ENCODE measurements around the gene DPEP2NB.
A peak's percentile ranks its signal among the peaks of the same experiment; 100 is the strongest.
"Not testable (repeated sequence)": the region's sequence is repeated elsewhere in the genome, so short reads cannot be mapped to it uniquely, and the experiment has no call there.

DPEP2NB gene

DNA sequence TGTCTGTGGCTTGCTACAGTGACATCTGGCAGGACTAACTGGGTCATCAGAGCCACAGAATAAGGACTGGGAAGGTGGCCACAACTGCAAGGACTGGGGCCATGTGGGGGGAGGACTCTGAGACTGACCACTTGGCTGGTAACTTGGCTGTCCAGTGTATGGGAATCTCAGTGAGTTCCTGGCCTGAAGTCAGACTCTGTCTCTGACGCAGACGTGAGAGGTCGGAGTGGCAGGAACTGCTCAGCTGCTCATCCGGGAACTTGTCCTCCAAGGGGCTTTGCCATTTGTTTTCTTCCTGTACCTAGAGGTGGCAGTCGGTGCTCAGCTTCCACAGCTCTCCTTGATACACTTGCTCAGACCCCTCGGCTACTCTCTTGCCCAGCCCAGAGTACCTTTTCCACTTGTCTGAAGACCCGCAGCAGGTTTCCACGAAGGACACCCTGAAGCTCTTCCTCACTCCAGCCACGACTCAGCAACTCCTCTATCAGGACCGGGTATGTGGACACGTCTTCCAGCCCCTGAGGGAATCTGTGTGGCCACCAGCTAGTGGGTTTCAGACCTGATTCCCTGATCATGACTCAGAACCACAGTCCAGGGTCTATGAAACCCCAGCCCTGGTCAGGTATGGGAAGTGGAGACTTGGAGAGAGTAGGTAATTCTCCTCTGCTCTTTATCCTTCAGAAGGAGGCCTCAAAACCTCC, 28.1 kb downstream of the DPEP2NB start:
- FAIRE-seq (no peak), DNase-seq (ENCODE audit: insufficient read length, low spot score) (no peak)

DNA sequence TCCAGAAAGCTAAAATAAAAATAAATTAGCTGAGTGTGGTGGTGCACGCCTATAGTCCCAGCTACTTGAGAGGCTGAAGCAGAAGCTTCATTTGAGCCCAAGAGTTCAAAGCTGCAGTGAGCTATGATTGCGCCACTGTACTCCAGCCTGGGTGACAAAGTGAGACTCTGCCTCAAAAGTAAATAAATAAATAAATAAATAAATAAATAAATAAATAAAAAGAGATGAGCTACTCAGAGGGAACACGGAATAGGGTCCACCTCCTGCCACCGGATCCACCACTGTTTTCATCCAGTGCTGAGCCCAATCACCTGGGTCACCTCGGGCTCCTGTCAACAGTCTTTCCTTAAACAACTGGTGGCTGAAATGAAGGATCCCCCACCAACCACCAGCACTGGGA, 28.8 kb downstream of the DPEP2NB start:
- DNase-seq (ENCODE audit: insufficient read length, low spot score), result no peak
- FAIRE-seq, result no peak

DNA sequence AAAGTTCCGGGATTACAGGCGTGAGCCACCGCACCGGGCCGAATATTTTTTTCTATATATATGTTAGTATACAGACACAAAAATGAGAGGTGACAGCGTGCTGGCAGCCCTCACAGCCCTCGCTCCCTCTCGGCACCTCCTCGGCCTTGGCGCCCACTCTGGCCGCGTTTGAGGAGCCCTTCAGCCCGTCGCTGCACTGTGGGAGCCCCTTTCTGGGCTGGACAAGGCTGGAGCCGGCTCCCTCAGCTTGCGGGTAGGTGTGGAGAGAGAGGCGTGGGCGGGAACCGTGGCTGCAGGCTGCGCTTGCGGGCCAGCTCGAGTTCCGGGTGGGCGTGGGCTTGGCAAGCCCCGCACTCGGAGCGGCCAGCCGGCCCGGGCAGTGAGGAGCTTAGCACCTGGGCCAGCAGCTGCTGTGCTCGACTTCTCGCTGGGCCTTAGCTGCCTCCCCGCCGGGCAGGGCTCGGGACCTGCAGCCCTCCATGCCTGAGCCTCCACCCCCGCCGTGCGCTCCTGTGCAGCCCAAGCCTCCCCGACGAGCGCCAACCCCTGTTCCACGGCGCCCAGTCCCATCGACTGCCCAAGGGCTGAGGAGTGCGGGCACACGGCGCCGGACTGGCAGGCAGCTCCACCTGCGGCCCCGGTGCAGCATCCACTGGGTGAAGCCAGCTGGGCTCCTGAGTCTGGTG, 33.6 kb downstream of the DPEP2NB start:
- no peak for FAIRE-seq
- no peak for DNase-seq (ENCODE audit: insufficient read length, low spot score)

DNA sequence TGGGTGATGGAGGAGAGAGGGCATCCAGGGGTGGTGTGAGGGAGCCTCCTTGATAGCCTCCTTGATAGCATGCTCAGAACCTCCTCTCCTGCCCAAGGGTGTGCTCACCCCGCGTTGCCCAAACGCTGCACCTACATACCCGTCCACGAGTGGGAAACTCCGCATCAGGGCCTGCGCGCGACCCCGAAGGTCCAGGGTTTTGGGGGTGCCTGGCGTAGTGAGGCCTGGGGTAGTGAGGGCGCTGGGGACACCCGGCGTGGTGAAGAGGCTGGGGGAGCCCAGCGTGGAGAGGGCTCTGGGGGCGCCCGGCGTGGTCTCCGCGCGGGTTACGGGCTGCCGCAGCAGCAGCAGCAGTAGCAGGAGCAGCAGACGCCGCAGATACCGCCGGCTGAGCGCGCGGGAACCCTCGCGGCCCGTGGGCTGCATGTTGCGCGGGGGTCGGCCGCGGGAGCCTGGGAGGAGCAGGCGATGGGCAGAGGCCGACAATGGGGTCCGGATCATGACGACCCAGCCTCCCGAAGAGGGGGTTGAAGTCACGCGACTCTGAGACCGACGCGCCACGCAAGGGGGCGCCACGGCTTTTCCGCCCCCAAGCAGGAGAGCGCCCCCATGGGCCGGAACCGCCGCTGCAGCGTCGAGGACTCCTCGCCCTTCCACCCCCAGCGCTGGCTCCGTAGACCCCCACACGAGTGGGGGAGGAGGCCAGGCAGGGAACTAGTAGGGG, 35.6 kb downstream of the DPEP2NB start, which contains the start of gene DPEP3:
Gene DPEP3, minus strand, starts transcription at position 545 of the 724 bp plus-strand sequence. Its CDS starts 119 bp downstream, at position 426.
- FAIRE-seq (no peak), DNase-seq (ENCODE audit: insufficient read length, low spot score) (no peak)

DNA sequence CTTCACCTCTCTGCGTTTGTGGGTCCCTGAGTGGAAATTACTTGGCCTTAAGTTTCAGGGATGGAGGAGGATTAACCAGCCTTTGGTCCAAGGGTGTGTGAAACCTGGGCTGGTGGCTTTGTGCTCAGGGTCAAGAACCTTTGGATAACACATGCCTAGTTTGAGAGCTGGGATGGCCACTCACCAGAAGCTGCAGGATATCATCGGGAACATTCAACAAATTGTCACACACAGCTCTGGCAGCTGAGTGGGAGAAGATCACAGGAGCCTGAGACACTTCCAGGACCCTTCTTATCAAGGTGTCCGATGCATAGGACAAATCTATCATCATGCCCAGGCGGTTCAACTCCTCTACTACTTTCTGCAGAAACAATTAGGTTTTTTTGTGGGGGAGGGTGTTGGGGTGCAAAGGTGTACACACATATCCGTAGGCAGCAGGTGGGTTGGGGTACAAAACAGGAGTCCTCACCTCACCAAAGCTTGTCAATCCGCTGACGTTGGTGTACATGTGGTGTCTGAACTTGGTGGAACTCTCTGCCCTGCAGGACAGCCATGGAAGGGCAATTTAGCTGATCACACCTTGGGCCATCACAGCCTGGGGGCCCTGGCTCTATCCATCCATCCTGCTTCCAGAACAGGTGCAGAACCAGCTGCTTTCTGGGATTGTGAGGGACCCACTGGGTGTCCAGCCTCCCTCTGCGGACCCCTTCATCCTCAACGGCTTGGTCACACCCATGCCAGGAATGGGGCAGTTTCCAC, 38.1 kb downstream of the DPEP2NB start:
- no peak for FAIRE-seq
- DNase-seq (ENCODE audit: insufficient read length, low spot score), result no peak

DNA sequence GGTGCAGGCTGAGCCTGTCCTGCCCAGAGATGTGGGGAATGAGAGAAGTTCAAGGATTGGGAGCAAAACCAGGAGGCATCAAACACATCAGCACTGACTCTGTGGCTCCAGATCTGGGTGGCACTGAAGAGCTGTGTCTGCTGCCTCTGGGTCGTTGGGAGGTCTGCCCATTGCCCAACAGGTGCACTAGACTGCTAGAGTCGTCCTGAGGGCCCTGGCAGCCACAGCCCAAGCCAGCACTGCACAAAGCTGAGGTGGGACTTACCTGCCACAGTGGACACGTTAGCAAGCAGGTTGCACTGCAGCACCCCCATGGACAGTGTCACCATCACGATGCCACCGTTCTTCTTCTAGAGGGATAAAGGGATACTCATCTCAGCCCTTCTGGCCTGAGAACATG, 38.7 kb downstream of the DPEP2NB start:
- FAIRE-seq (no peak), DNase-seq (ENCODE audit: insufficient read length, low spot score) (no peak)

DNA sequence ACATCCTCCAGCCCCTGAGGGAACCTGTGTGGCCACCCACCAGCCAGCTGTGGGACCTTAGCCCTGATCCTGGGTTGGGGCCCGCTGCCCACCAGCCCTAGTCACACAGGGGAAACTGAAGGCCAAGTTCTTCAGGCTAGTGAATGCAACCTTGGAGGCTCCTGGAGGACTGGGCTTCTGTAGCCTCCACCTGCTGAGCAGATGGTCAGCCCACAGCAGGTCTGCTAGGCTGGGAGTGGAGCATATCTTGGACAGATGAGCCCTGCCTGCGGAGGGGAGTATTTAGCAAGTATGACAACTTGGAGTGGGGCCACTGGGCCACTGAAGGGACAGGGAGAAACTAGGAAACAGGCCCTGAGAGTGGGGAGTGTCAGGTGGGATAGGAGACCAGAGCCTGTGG, 39.5 kb downstream of the DPEP2NB start:
- DNase-seq (ENCODE audit: insufficient read length, low spot score) (no peak), FAIRE-seq (no peak)

DNA sequence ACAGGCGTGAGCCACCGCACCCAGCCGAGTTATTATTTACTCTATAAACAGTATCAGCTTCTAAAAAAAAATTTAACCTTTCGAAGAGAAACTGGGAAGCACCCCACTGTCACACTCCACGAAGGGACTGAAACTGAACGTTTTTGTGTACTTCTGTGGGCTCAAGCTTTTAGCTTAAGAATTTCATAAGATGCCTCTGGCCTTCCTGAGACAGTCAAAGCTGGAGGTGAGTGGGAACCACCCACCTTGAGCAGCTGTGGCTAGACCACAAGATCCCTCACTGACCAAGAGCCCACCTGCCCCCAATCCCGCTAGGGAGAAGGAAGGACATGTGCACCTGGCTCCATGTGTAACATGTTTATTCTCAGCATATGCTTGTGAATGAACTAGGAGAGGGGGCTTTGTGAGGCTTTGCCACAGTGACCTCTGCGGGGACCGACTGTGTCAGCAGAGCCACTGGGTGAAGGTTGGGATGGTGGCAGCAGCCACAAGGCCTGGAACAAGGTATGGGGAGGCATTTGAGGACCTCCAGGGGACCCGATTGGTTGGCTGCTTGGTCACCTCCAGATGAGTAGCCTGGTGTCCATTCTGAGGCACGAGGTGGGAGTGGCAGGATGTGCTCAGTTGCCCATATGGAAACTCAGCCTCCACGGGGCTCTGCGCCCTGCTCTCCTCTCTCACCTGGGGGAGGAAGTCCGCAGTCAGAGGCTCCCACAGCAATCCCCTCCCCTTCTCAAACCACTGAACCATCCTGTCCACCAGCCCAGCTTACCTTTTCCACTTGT, 40.2 kb downstream of the DPEP2NB start:
- DNase-seq (ENCODE audit: insufficient read length, low spot score) (no peak), FAIRE-seq (no peak)

DNA sequence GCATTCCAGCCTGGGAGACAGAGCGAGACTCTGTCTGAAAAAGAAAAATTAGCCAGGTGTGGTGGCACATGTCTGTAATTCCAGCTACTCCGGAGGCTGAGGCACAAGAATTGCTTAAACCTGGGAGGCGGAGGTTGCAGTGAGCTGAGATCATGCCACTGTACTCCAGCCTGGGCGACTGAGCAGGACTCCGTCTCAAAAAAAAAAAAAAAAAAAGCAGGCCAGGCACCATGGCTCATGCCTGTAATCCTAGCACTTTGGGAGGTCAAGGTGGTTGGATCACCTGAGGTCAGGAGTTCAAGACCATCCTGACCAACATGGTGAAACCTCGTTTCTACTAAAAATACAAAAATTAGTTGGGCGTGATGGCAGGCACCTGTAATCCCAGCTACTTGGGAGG, 43.4 kb downstream of the DPEP2NB start:
- FAIRE-seq; DNase-seq (ENCODE audit: insufficient read length, low spot score): not testable (repeated sequence)

DNA sequence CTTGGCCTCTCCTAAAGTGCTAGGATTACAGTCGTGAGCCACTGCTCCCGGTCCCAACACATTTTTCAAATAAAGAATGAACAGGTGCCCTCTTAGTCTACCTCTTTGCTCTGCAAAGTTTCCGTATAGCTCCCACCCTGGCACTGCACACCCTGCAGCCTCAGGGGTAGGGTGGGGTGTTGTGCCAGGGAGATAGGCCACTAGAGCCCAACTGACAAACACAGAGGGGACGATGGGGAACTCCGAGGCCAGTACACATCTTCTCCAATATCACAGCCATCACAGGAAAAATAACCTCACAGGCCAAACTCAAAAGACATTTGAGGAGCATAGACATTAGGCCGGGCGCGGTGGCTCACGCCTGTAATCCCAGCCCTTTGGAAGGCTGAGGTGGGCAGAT, 44.6 kb downstream of the DPEP2NB start:
- DNase-seq (ENCODE audit: insufficient read length, low spot score), result no peak
- FAIRE-seq, result no peak

DNA sequence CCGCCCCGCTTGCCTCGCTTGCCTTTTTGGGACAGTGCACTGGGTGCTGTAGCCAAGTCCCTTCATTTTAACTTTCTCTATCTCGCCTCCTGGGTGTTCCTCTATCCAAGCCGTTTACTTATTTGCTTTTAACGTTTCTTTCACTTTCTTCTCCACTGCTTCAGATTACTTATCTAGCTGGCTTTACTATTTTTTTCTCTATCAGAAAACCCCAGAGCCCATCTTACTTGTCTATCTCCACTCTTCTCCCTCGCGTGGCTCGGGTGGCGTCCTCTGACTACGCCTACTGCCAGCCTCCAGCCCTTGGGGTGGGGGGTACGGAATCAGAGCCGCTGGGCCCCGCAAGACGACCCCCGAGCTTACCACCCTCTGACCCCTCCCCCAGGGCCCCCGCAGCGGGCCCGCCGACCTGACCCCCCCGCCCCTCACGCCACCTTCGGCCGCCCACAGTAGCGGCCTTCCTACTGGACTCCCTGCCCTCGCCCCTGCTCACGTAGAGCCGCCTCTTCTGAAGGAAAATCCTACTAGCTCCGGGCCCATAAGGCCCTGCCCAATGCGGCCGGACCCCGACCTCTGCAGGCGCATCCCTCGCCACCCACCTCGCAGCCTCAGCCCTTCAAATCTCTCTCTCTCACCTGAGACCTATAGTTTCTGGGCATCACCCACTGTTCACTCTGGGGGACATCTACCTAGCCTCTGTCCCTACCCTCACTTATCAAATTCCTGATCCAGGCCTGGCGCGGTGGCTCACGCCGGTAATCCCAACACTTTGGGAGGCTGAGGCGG, 46.3 kb downstream of the DPEP2NB start:
- no peak for DNase-seq (ENCODE audit: insufficient read length, low spot score)
- FAIRE-seq, result no peak

DNA sequence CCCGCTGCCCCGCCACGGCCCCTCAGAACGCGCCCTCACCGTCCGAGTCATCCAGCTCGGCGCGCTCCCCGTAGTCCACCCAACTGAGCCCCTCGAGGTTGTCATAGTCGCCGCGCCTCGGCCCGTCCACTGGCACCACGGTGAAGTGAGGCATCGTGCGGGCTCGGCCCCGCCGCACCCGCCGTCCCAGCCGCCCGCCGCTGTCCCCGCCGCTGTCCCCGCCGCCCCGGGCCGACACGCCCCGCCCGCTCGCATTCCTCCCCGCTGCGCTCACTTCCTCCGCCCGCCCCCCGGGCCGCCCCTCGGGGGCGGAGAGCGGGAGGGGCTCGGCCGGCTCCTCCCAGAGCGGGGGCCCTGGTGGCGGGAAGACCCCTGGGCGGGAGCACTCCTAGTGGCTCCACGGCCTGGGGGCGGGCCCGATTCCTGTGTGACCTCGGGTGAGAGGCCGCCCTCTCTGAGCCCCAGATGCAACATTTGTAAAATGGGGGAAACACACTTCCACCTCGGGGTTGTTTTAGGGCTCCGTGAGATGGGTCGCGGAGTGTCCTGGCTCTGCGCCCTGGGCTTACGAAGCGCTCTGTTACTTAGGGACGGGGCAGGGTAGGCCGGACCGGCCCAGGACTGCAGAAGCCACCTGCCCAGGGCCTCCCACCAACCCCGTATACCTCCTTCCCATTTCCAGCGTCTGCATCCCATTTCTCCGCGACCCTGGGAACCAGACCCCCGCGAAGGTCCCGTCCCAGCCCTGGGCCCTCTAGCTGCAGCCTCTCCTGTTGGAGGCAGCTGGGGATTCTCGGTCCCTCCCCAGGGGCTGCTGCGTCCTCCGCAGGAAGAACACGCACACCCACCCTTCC, 47.1 kb downstream of the DPEP2NB start, which contains the start of gene SLC12A4:
Gene SLC12A4, minus strand, starts transcription at position 238 of the 854 bp plus-strand sequence. Its CDS starts 84 bp downstream, at position 154.
- DNase-seq (ENCODE audit: insufficient read length, low spot score) (peak; percentile 93), FAIRE-seq (peak; percentile 76)

DNA sequence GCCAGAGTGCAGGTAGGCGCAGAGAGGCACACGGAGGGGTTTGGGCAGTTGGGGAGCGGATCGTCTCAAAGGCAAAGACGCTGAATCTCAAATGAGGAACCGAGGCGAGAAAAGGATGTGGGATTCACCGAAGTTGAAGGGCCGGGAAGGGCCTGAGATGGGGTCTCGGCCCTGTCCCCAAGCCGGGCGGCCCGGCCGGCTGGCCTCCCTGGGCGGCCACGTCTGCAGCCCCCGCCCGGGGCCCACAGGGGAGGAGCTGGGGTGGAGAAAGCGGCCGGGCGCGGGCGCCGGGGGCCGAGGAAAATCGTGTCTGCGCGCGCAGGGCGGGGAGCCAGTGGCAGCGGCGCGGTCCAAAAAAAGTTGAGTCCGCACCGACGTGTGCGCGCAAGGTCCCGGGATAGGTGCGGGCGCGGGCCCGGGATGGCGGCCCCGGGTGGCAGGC, 47.7 kb downstream of the DPEP2NB start:
- no peak for DNase-seq (ENCODE audit: insufficient read length, low spot score)

DNA sequence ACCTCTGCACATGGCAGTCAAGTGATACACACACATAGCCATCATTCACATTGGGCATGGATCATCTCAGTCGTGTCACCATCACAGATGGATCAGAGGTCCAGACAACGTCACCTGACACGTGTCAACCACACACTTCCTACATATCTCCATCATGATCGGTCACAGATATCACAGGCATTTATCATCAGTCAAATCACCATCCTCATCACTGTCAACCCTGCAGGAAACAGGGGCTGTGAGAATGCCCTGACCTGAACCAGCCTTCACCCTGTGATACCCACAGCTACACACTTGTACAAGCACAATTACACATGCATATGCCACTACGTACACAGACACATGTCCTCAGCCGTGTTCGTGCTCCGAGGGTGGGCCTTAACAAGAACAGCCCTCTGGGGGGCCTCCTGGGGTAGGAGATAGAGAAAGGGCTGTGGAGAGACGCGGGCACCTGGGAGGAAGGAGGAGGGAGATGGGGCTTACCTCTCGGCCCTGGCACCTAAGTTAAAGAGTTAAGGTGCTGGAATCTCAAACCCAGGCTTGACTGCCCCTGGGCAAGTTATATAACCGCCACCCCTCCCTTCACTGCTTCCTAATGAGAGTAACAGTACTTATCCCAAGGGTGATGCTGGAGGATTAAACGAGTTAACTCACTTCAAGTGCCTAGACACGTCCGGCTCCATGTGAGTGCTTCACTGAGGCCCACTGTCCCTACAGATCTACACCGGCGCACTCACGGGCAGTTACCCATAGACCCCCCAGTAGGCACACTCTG, 48.3 kb downstream of the DPEP2NB start:
- peak; percentile 96 for FAIRE-seq
- DNase-seq (ENCODE audit: insufficient read length, low spot score), result no peak

More for the DNA sequence above, 47.7 kb downstream of the DPEP2NB start:
- FAIRE-seq, result no peak

DNA sequence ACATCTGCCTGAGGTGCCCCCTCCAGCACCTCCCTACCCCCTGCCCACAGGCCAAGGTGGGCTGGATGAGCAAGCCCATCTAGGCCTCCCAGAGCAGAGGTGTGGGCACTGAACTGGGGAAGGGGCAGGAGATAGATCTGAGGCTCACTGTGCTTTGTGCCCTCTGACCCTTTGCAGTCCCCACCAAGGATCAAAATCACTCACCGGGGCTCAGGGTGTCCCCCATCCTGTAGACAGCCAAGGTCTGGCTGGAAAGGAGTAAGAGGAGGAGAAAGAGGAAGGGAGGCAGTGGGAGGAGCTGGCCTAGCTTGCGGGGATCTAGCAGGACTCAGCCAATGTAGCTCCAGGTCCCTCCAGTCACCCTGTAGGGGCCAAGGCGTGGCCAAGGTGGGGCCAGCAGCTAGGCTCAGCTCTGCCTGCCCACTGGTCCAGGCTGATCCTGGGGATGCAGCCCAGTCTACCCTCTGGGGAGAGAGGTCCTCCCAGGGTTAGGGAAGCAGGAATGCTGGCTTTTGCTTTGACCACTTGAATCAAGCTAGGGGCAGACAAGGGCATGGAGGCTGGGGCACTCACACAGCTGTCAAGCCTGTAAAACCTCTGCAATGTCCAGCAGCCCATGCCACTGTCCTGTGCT, 49.0 kb downstream of the DPEP2NB start:
- FAIRE-seq (peak; percentile 9), DNase-seq (ENCODE audit: insufficient read length, low spot score) (peak; percentile 71)

DNA sequence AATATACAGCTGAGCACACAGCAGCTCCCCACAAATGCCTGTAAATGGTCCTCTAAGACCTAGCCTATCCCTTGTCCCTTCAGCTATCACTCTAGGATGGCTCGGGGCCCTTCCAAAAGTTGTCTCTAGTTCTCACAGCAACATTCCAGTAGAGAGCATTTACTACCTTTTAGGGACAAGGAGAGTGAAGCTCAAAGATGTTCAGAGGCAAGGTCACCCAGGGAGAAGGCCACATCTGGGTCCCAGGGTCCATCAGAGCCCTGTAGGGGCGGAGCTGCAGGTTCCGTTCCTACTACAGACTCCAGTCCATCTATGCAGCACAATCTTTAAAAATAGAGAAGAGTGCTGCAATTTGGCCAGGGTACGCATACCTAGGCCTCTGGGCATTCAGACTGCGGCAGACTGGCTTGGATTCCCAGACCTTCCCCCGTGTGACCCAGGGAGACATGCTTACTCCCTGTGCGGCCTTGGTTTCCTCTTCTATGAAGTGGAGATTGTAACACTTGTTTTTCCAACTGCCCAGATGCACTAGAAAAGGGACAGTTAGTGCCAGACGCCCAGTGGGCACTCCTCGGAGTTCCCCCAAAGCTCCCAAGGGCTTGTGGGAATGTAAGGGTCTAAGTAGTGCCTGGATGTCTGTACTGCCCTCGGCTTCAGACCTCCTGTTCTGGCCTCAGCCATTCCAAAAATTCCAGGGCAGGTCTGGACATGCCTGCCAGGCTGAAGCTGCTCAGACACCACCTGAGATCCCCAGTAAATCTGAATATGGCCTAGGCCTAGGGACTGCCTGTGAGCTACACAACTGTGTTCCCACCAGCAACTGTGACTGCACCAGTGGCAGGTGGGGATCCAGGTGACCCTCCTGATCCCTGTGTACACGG, 49.8 kb downstream of the DPEP2NB start:
- DNase-seq (ENCODE audit: insufficient read length, low spot score) (peak; percentile 81), FAIRE-seq (peak; percentile 70)
